GM12878 (cell line): ENCODE measurements around the gene MDN1. TPM values are rescaled to one million over a fixed set of nuclear protein-coding genes. Genes with fewer than 3 reads are reported as not detected.

Source experiments
- ASH2L ChIP-seq: fragments of 300-600, 200-600 bp; sonication (generic); IDR thresholded peaks from 2 replicates; pipeline ENCODE4 v1.6.1; 2017; ENCODE audit warnings: low read depth, mild to moderate bottlenecking, borderline replicate concordance
- ATF3 ChIP-seq: IDR thresholded peaks from 2 replicates; pipeline ENCODE4 v1.6.1; 2011; ENCODE audit warnings: low read depth, mild to moderate bottlenecking, low read length, moderate library complexity, borderline replicate concordance; ENCODE audit errors: extremely low read depth
- BCL11A ChIP-seq: IDR thresholded peaks from 2 replicates; pipeline ENCODE4 v1.6.1; 2011; ENCODE audit warnings: low read depth, low read length
- CBX5 ChIP-seq: sonication (generic); IDR thresholded peaks from 2 replicates; pipeline ENCODE4 v1.6.1; 2016; ENCODE audit warnings: low read depth, moderate library complexity, mild to moderate bottlenecking, inconsistent platforms
- CREM ChIP-seq: IDR thresholded peaks from 2 replicates; pipeline ENCODE4 v1.6.1; 2014; ENCODE audit warnings: antibody characterized with exemption, low read depth
- E4F1 ChIP-seq: fragments of 450-650 bp; IDR thresholded peaks from 2 replicates; pipeline ENCODE4 v1.6.1; 2018; ENCODE audit warnings: borderline replicate concordance, mild to moderate bottlenecking; ENCODE audit not compliant: partially characterized antibody
- ELK1 ChIP-seq: IDR thresholded peaks from 2 replicates; pipeline ENCODE4 v1.6.1; 2012; ENCODE audit warnings: low read depth, low read length, improper control_type of control experiment
- FOXK2 ChIP-seq: fragments of 450-650 bp; IDR thresholded peaks from 2 replicates; pipeline ENCODE4 v1.6.1; 2017; ENCODE audit warnings: mild to moderate bottlenecking, moderate library complexity
- HDAC2 ChIP-seq: fragments of 200-600 bp; sonication (generic); IDR thresholded peaks from 2 replicates; pipeline ENCODE4 v1.6.1; 2017
- HDAC6 ChIP-seq: fragments of 200-600 bp; sonication (generic); IDR thresholded peaks from one replicate; pipeline ENCODE4 v1.8.0; 2017; ENCODE audit warnings: antibody characterized with exemption; ENCODE audit not compliant: unreplicated experiment
- IKZF1 ChIP-seq: fragments of 450-650 bp; conservative IDR thresholded peaks from 2 replicates; pipeline ENCODE4 v1.6.1; 2017; ENCODE audit warnings: antibody characterized with exemption, mild to moderate bottlenecking
- IRF5 ChIP-seq: fragments of 450-650 bp; IDR thresholded peaks from 2 replicates; pipeline ENCODE4 v1.6.1; 2017; ENCODE audit warnings: borderline replicate concordance
- MTA2 ChIP-seq: fragments of 450-650 bp; IDR thresholded peaks from 2 replicates; pipeline ENCODE4 v1.6.1; 2016; ENCODE audit warnings: low read depth, mild to moderate bottlenecking, moderate library complexity
- MTA3 ChIP-seq: IDR thresholded peaks from 2 replicates; pipeline ENCODE4 v1.6.1; 2012; ENCODE audit warnings: low read length, inconsistent platforms, borderline replicate concordance
- NFYA ChIP-seq: IDR thresholded peaks from 2 replicates; pipeline ENCODE4 v1.6.1; 2011; ENCODE audit warnings: low read depth, mild to moderate bottlenecking, low read length, improper control_type of control experiment, borderline replicate concordance
- POLR2A ChIP-seq: IDR thresholded peaks from 2 replicates; pipeline ENCODE4 v1.6.1; 2011; ENCODE audit warnings: low read depth, mild to moderate bottlenecking, low read length
- RBBP5 ChIP-seq: fragments of 200-600 bp; sonication (generic); conservative IDR thresholded peaks from 2 replicates; pipeline ENCODE4 v1.6.1; 2016
- RELA ChIP-seq: fragments of 450-650 bp; IDR thresholded peaks from 2 replicates; pipeline ENCODE4 v1.8.0; 2014; ENCODE audit warnings: borderline replicate concordance; ENCODE audit not compliant: partially characterized antibody
- RELB ChIP-seq: fragments of 450-650 bp; IDR thresholded peaks from 2 replicates; pipeline ENCODE4 v1.6.1; 2017; ENCODE audit warnings: low read depth, mild to moderate bottlenecking, moderate library complexity
- SMARCA5 ChIP-seq: fragments of 450-650 bp; IDR thresholded peaks from 2 replicates; pipeline ENCODE4 v1.6.1; 2017; ENCODE audit warnings: mild to moderate bottlenecking
- SP1 ChIP-seq: IDR thresholded peaks from one replicate; pipeline ENCODE4 v1.6.1; 2011; ENCODE audit warnings: low read depth, low read length
- SREBF2 ChIP-seq: IDR thresholded peaks from 2 replicates; pipeline ENCODE4 v1.6.1; 2012; ENCODE audit warnings: mild to moderate bottlenecking, low read length
- TARDBP ChIP-seq: IDR thresholded peaks from 2 replicates; pipeline ENCODE4 v1.6.1; 2016; ENCODE audit warnings: borderline replicate concordance
- YY1 ChIP-seq: IDR thresholded peaks from 2 replicates; pipeline ENCODE4 v1.6.1; 2011; ENCODE audit warnings: low read depth, mild to moderate bottlenecking, low read length
- ZNF207 ChIP-seq: fragments of 450-650 bp; IDR thresholded peaks from 2 replicates; pipeline ENCODE4 v1.6.1; 2014; ENCODE audit warnings: antibody characterized with exemption, mild to moderate bottlenecking, borderline replicate concordance
- ZSCAN29 ChIP-seq: fragments of 450-650 bp; IDR thresholded peaks from 2 replicates; pipeline ENCODE4 v1.6.1; 2017; ENCODE audit warnings: mild to moderate bottlenecking, moderate library complexity
- polyA plus RNA-seq, 11 experiments: library from polyadenylated mRNA; depleted of rRNA in 4 of 11; unstranded in 6 of 11; stranded (reverse) in 5 of 11; fragments of >200 nt; fragmentation: Nextera tagmentation in 4 of 11; fragmentation: Illumina TruSeq in 1 of 11; extraction: Ambion mirVana in 4 of 11; extraction: Trizol in 1 of 11; gene quantifications; 1 replicate in 1 of 11; 2 replicates in 10 of 11; pipeline versions ENCODE4 v1.2.1 to v1.2.3, GENCODE V29; 2011 to 2016; ENCODE audit warnings: inconsistent platforms in 2 of 11, missing spikeins in 2 of 11, low read depth in 1 of 11
- total RNA-seq, 4 experiments: library from RNA; depleted of rRNA in 3 of 4; stranded (reverse); fragments of >200 nt in 3 of 4; fragmentation: Illumina TruSeq in 1 of 4; extraction: Trizol in 1 of 4; gene quantifications; 2 replicates each; pipeline versions ENCODE4 v1.2.1 to v1.2.3, GENCODE V29; 2013 to 2021

The MDN1 gene
- total and polyA plus RNA-seq, 10 of the 15 experiments (the other 5 are each of a cell fraction or from before 2014, with no cell fraction given) = 14.3 to 50.1 (median 22.1) TPM

GRCh38 chr6:89638320-89639195 is 181.0 kb downstream of the MDN1 start, which contains the start of gene LYRM2 (continued):
- TF ChIP-seq RELA = peak; percentile 57
- no peak for TF ChIP-seq FOXK2
- peak; percentile 92 for TF ChIP-seq YY1
- peak; percentile 94 for TF ChIP-seq ELK1
- TF ChIP-seq ZSCAN29 = no peak
- TF ChIP-seq MTA3 = no peak
- no peak for TF ChIP-seq NFYA
- no peak for TF ChIP-seq ATF3
- peak; percentile 47; the same call in 1 of the 2 replicates for TF ChIP-seq CREM
- TF ChIP-seq IRF5 = no peak
- TF ChIP-seq CBX5 = no peak
- TF ChIP-seq ASH2L = 0 out of 2 replicates have a peak, but pooled peaks have one; percentile 74
- TF ChIP-seq IKZF1 = peak; percentile 70
- TF ChIP-seq E4F1 = peak; percentile 72
- TF ChIP-seq RELB = peak; percentile 75; the same call in 1 of the 2 replicates
- TF ChIP-seq TARDBP = 0 out of 2 replicates have a peak, but pooled peaks have one; percentile 37
- TF ChIP-seq SREBF2 = no peak
- TF ChIP-seq SP1 = no peak
- TF ChIP-seq HDAC6 = no peak
- 0 out of 2 replicates have a peak, but pooled peaks have one; percentile 49 for TF ChIP-seq RBBP5
- TF ChIP-seq MTA2 = no peak
- peak; percentile 96 for TF ChIP-seq POLR2A
- TF ChIP-seq HDAC2 = no peak
- 0 out of 2 replicates have a peak, but pooled peaks have one; percentile 23 for TF ChIP-seq ZNF207
- TF ChIP-seq BCL11A = 0 out of 2 replicates have a peak, but pooled peaks have one; percentile 19
- no peak for TF ChIP-seq SMARCA5
